Heart left ventricle (tissue), 16 donors: Measurements from ENCODE around the gene RMDN3. TPM values are rescaled to one million over a fixed set of nuclear protein-coding genes. Genes with fewer than 3 reads are reported as not detected.

ENCODE experiments used
- ATAC-seq, 4 donors: fragments of 200-7000 bp; cut with Tn5 transposase; one replicate each; pipeline ENCODE4 v1.9.1; 2020 to 2022; ENCODE audit warnings: moderate library complexity in 4 of 4, mild to moderate bottlenecking in 3 of 4, moderate number of reproducible peaks in 1 of 4
- DNase-seq, 5 donors: peaks; one replicate each; pipeline ENCODE4 v3.0.0-alpha.2; 2020
- H3K27ac ChIP-seq, 12 donors: fragments of 200-600 bp; sonication (generic) in 4 of 12; one replicate each; pipeline versions ENCODE4 v1.5.0 to v1.8.0; 2016 to 2022; ENCODE audit warnings: mild to moderate bottlenecking in 2 of 12
- H3K27me3 ChIP-seq, 9 donors: fragments of 200-600 bp; sonication (generic) in 2 of 9; one replicate each; pipeline versions ENCODE4 v1.5.1 to v1.8.0; 2016 to 2022; ENCODE audit warnings: mild to moderate bottlenecking in 3 of 9
- H3K36me3 ChIP-seq, 9 donors: fragments of 200-600 bp; sonication (generic) in 2 of 9; one replicate each; pipeline versions ENCODE4 v1.5.0 to v1.8.0; 2018 to 2022; ENCODE audit warnings: mild to moderate bottlenecking in 2 of 9
- H3K4me1 ChIP-seq, 12 donors: fragments of 200-600 bp; sonication (generic) in 4 of 12; one replicate each; pipeline versions ENCODE4 v1.5.0 to v1.8.0; 2016 to 2022; ENCODE audit warnings: mild to moderate bottlenecking in 3 of 12
- H3K4me3 ChIP-seq, 12 donors: fragments of 200-600 bp; sonication (generic) in 4 of 12; one replicate each; pipeline versions ENCODE4 v1.5.0 to v1.8.0; 2017 to 2022; ENCODE audit warnings: mild to moderate bottlenecking in 9 of 12, moderate library complexity in 4 of 12
- H3K9me3 ChIP-seq, 12 donors: fragments of 200-600 bp; sonication (generic) in 4 of 12; one replicate each; pipeline versions ENCODE4 v1.5.0 to v1.8.0; 2016 to 2022; ENCODE audit warnings: mild to moderate bottlenecking in 1 of 12
- POLR2A ChIP-seq, 2 donors: fragments of 450-650 bp; IDR thresholded peaks; one replicate each; pipeline ENCODE4 v1.6.1; 2017; ENCODE audit warnings: antibody characterized with exemption in 2 of 2, mild to moderate bottlenecking in 2 of 2, moderate library complexity in 2 of 2
- WGBS, 4 donors: extraction: QIAGEN DNeasy Blood & Tissue Kit in 2 of 4; methylation state at CpG; one replicate each; pipeline versions ENCODE4 v1.1.5 to v1.1.7; 2013 to 2018; 5-methylcytosine and 5-hydroxymethylcytosine counted together
- intact Hi-C, 10 donors: fragments of 100-400 bp; cut with DNase I; formaldehyde crosslinking; loops; one replicate each; pipeline versions ENCODE4 v1.11.1 to v1.14.2; 2022
- polyA plus RNA-seq, 2 donors: library from polyadenylated mRNA; stranded (reverse); fragments of 200-250 nt; gene quantifications; one replicate each; pipeline ENCODE4 v1.2.3, GENCODE V29; 2013
- total RNA-seq, 9 donors: library from RNA; depleted of rRNA in 2 of 9; stranded (reverse); fragments of >200 nt in 2 of 9; fragmentation: NEBNext Ultra II Directional in 3 of 9; extraction: Animal tissue kit (Norgen Biotek cat#: 25700) in 3 of 9; gene quantifications; one replicate each; pipeline versions ENCODE4 v1.1.0 to v1.2.4, GENCODE V29; 2016 to 2023
- TF ChIP-seq, protein P1 (sequence below), 12 donors: fragments of 200-600 bp; sonication (generic) in 4 of 12; IDR thresholded peaks; one replicate each; pipeline versions ENCODE4 v1.5.0 to v1.8.0; 2018 to 2022; ENCODE audit warnings: antibody characterized with exemption in 12 of 12, mild to moderate bottlenecking in 5 of 12
- donor health status: ischemic (EF 13 %, LVEDD 7.1; RV severe dilation, severe dysfunction).
- donor health status: healthy with polysubstance abuse.
- donor health status: DM: no; HTN: yes; CAD: no.
- donor health status: DM: no; HTN: no; CAD: no.
- donor health status: ischemic (EF 25% LVEDD 6.9; RV normal size, moderate dysfunction).
- donor health status: ischemic (EF 25% LVEDD 5.7; RV mildly dilated, moderate dysfunction).
- donor health status: healthy.
- donor health status: DM: yes; HTN: yes; CAD: no.
- donor health status: ischemic (EF 35%, LVEDD 5.7; RV mildly dilated, moderate dysfunction).
- donor health status: nonischemic (EF 11% LVEDD 7.7; RV severe dilation, severe dysfunction).
- donor health status: DM: yes; HTN: yes; CAD: no.
- donor health status: PGD.
- donor health status: ischemic (EF 29% LVEDD 5.4; RV normal size, mild dysfunction).
- donor health status: nonischemic (EF 23%, LVEDD 6.1; RV moderate dilation, normal function).

RMDN3 gene
- total and polyA plus RNA-seq, 11 donors: 12.0 to 26.2 (median 18.5) TPM

DNA sequence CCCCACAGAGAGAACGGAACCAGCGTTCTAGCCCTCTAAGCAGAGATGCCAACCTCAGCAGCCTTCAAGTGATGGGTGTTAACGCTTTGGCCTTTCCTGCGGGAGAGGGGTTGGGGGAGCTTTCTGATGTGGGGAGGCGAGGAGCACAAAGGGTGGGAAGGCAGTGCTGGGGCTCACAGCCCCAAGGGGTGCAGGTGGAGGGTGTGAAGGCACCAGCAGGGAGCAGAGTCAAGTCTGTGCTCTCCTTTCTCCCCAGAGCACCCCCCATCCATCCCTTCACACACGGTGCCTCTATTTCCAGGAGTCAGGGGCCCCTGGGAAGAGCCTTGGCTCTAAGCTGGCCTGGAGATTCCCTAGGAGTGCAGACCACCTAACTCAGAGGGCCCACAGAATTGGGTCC lies 18.8 kb upstream of the RMDN3 start:
- Histone ChIP-seq H3K36me3 (peaks cover 2 to 89% (median 74%) of the 10 kb centered on the region in 9 donors), H3K27me3 (no peaks in the 10 kb centered on the region), H3K4me1 (peaks cover 0 to 24% (median 2%) of the 10 kb centered on the region in 12 donors), H3K9me3 (no peaks in the 10 kb centered on the region), H3K27ac (no peak overlapping the region), H3K4me3 (no peak overlapping the region)
- no peak for DNase-seq
- no peak for TF ChIP-seq POLR2A (IDR thresholded peaks at IDR 0.05)
- TF ChIP-seq, protein P1, sequence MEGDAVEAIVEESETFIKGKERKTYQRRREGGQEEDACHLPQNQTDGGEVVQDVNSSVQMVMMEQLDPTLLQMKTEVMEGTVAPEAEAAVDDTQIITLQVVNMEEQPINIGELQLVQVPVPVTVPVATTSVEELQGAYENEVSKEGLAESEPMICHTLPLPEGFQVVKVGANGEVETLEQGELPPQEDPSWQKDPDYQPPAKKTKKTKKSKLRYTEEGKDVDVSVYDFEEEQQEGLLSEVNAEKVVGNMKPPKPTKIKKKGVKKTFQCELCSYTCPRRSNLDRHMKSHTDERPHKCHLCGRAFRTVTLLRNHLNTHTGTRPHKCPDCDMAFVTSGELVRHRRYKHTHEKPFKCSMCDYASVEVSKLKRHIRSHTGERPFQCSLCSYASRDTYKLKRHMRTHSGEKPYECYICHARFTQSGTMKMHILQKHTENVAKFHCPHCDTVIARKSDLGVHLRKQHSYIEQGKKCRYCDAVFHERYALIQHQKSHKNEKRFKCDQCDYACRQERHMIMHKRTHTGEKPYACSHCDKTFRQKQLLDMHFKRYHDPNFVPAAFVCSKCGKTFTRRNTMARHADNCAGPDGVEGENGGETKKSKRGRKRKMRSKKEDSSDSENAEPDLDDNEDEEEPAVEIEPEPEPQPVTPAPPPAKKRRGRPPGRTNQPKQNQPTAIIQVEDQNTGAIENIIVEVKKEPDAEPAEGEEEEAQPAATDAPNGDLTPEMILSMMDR (IDR thresholded peaks at IDR 0.05): no peak
- intact Hi-C loops: no loop called here
- 92 to 96% (median 93%) methylated on average over 6 of the region's 6 CpGs for WGBS, 4 donors
- no peak for ATAC-seq

DNA sequence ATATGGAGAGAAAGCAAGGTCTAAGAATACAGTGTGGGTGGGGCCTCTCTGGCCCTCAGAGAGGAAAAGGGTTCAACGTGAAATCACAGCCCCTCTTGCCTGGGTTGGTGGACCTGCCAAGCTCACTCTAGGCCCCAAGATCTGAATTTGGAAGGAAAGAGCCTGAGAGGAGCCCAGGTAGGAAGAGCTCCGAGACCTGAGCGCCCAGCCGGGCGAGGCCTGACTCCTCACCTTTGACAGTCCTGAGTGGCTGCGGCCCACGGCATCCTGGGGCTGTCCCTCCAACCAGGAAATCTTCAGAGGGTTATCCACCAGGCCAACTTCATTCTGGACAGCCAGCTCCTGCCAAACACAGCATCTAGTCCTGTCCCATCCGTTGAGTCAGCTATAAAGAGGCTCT lies 18.4 kb upstream of the RMDN3 start:
- peaks cover 0 to 28% (median 2%) of the 10 kb centered on the region in 12 donors for H3K4me1 ChIP-seq
- no peaks in the 10 kb centered on the region for H3K27me3 ChIP-seq
- 88 to 92% (median 90%) methylated on average over 8 of the region's 8 CpGs for whole genome bisulfite sequencing, 4 donors
- DNase-seq: no peak
- H3K4me3 ChIP-seq: no peak overlapping the region
- peaks cover 2 to 89% (median 70%) of the 10 kb centered on the region in 9 donors for H3K36me3 ChIP-seq
- TF ChIP-seq POLR2A (IDR thresholded peaks at IDR 0.05): no peak
- TF ChIP-seq, protein P1 (IDR thresholded peaks at IDR 0.05): no peak
- H3K27ac ChIP-seq: no peak overlapping the region
- no peak for ATAC-seq
- intact Hi-C loops: no loop called here
- no peaks in the 10 kb centered on the region for H3K9me3 ChIP-seq

DNA sequence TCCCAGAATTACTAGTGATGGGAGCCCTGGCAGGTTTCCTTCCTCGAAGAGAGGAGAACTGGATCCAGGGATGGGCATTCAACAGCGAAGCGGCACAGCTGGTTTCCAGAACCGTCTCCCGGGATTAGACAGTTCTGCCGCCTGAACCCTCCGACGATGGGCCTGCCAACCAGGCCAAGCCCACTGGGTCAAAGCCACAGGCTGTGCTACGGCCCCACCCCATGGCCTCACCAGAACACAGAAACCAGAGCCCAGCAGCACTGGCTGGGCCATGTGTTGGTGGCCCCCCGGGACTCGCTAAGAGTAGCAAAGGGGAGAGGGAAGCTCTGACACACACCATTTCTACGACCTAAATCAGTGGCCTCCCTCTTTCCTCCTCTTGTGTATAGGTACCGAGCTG lies 17.0 kb upstream of the RMDN3 start:
- no peak overlapping the region for H3K27ac ChIP-seq
- ATAC-seq (no peak), DNase-seq (no peak)
- TF ChIP-seq, protein P1 (IDR thresholded peaks at IDR 0.05): no peak
- TF ChIP-seq POLR2A (IDR thresholded peaks at IDR 0.05): no peak
- H3K4me3 ChIP-seq: no peak overlapping the region
- intact Hi-C loops: no loop called here
- peaks cover 0 to 31% (median 2%) of the 10 kb centered on the region in 12 donors for H3K4me1 ChIP-seq
- WGBS, 4 donors: 82 to 91% (median 89%) methylated on average over 12 to 13 of the region's 13 CpGs
- H3K9me3 ChIP-seq: no peaks in the 10 kb centered on the region
- peaks cover 2 to 85% (median 56%) of the 10 kb centered on the region in 9 donors for H3K36me3 ChIP-seq
- H3K27me3 ChIP-seq: no peaks in the 10 kb centered on the region

DNA sequence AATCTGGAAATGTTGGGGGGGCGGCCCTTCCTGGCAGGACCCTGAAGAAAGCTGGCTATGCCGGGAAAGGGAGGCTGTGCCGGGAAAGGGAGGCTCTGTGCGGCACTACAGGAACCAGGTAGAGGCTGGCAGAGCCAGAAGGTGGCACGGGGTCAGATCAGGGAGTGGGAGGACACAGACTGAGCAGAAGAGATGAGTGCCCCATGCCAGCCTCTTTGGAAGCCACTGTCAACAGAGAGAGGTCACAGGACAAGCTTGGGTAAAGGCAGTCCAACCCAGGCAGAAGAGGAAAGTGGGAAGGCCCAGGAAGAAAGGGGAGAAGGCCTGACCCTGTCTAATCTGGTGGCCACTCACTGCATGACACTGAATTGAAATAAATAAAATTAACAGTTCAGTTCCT lies 16.2 kb upstream of the RMDN3 start:
- intact Hi-C loops: no loop called here

More for the DNA sequence above, 16.2 kb upstream of the RMDN3 start:
- ATAC-seq: no peak
- Histone ChIP-seq H3K27ac (no peak overlapping the region), H3K27me3 (no peaks in the 10 kb centered on the region), H3K9me3 (no peaks in the 10 kb centered on the region), H3K4me1 (peaks cover 0 to 25% (median 2%) of the 10 kb centered on the region in 12 donors), H3K4me3 (no peak overlapping the region), H3K36me3 (peaks cover 2 to 78% (median 48%) of the 10 kb centered on the region in 9 donors)
- no peak for DNase-seq
- TF ChIP-seq, protein P1 (IDR thresholded peaks at IDR 0.05): no peak
- TF ChIP-seq POLR2A (IDR thresholded peaks at IDR 0.05): no peak
- WGBS, 4 donors: 92 to 97% (median 94%) methylated on average over 5 of the region's 5 CpGs
